VCaP (cell line): ENCODE data around the gene JCHAIN.
"Not testable (repeated sequence)": the region's sequence is repeated elsewhere in the genome, so short reads cannot be mapped to it uniquely, and the experiment has no call there.

Experiments used
- H3K27ac ChIP-seq: fragments of 450-650 bp; 2 replicates; pipeline ENCODE4 v1.5.1; 2017
- CTCF ChIP-seq: fragments of 450-650 bp; conservative IDR thresholded peaks from 2 replicates; pipeline ENCODE4 v1.5.1; 2017; ENCODE audit warnings: mild to moderate bottlenecking, moderate library complexity

Gene JCHAIN

GRCh38 chr4:70670332-70671014, 4.2 kb upstream of the JCHAIN start:
- no peak overlapping the region for H3K27ac ChIP-seq
- no peak for TF ChIP-seq CTCF

- TF ChIP-seq CTCF, result no peak
- no peak overlapping the region for H3K27ac ChIP-seq
Measured at GRCh38 chr4:70667740-70668535, 1.6 kb upstream of the JCHAIN start.

GRCh38 chr4:70661309-70661922, 4.9 kb downstream of the JCHAIN start:
- H3K27ac ChIP-seq, result not testable (repeated sequence)

- H3K27ac ChIP-seq, result no peak overlapping the region
- no peak for TF ChIP-seq CTCF
Measured at GRCh38 chr4:70660106-70660505, 6.2 kb downstream of the JCHAIN start.

GRCh38 chr4:70658418-70658817, 7.9 kb downstream of the JCHAIN start:
- TF ChIP-seq CTCF, result no peak
- H3K27ac ChIP-seq, result no peak overlapping the region

GRCh38 chr4:70657326-70657725, 9.0 kb downstream of the JCHAIN start:
- no peak overlapping the region for H3K27ac ChIP-seq

GRCh38 chr4:70654605-70655011, 11.7 kb downstream of the JCHAIN start:
- no peak overlapping the region for H3K27ac ChIP-seq
- TF ChIP-seq CTCF, result no peak

More at GRCh38 chr4:70657326-70657725, 9.0 kb downstream of the JCHAIN start:
- no peak for TF ChIP-seq CTCF
